K562 (cell line): ENCODE data around the gene GALNT18. TPM values are rescaled to one million over a fixed set of nuclear protein-coding genes. Genes with fewer than 3 reads are reported as not detected.

Experiments used
- ATAC-seq: fragments of 200-7000 bp; cut with Tn5 transposase; 3 replicates; pipeline ENCODE4 v1.9.1; 2020; ENCODE audit warnings: moderate library complexity
- BruUV-seq: library from RNA; stranded (reverse); fragments of 400-500 nt; replicated peaks from 2 replicates; lab custom pipeline; 2021; lab: Mats Ljungman, UMichigan
- CTCF ChIA-PET: fragments of 300-600 bp; formaldehyde crosslinking; extraction: SDS; loops from one replicate; lab custom pipeline; 2021; ENCODE audit warnings: low intra/inter-chr PET ratio; lab: Yijun Ruan, JAX
- POLR2A ChIA-PET: fragments of 300-600, 350-650 bp; sonication (Branson Sonifier 250); formaldehyde crosslinking; extraction: SDS; loops from one replicate; lab custom pipeline; 2021; ENCODE audit warnings: antibody characterized with exemption, inconsistent platforms; lab: Yijun Ruan, JAX
- DNase-seq, 4 experiments: peaks; one replicate each; pipeline versions ENCODE4 v3.0.0 to v3.0.0-alpha.2; 2011 to 2018; ENCODE audit warnings: low spot score in 3 of 4, mixed read lengths in 3 of 4; ENCODE audit errors: extremely low read depth in 1 of 4
- FAIRE-seq: peaks from 2 replicates; lab custom pipeline; 2011; peaks lifted over from hg19 to GRCh38; lab: Jason Lieb, UNC
- H2AFZ ChIP-seq: 2 replicates; pipeline ENCODE4 v1.6.0; 2011; ENCODE audit warnings: low read depth, low read length, control low read depth, inconsistent platforms
- H3K27ac ChIP-seq: fragments of 200-600 bp; 3 replicates; pipeline ENCODE4 v1.8.0; 2011; ENCODE audit warnings: low read depth, mild to moderate bottlenecking, control low read depth, inconsistent platforms, low read length, moderate library complexity, mixed read lengths; ENCODE audit errors: extremely low read depth
- H3K27me3 ChIP-seq, 2 experiments: fragments of 300-600 bp in 1 of 2; 2 replicates in 1 of 2; 3 replicates in 1 of 2; pipeline versions ENCODE4 v1.6.0 to v1.8.0; 2011; ENCODE audit warnings: inconsistent platforms in 2 of 2, low read length in 2 of 2, mild to moderate bottlenecking in 1 of 2, mixed read lengths in 1 of 2, moderate library complexity in 1 of 2; ENCODE audit not compliant: control insufficient read depth in 2 of 2, insufficient read depth in 2 of 2
- H3K36me3 ChIP-seq: fragments of 300-600 bp; 3 replicates; pipeline ENCODE4 v1.8.0; 2011; ENCODE audit warnings: mild to moderate bottlenecking, low read length, inconsistent platforms; ENCODE audit not compliant: control insufficient read depth, insufficient read depth
- H3K4me1 ChIP-seq, 2 experiments: fragments of 200-600 bp in 1 of 2; replicated peaks in 1 of 2; 2 replicates in 1 of 2; 3 replicates in 1 of 2; pipeline versions ENCODE4 v1.5.1 to v1.8.0; 2011; ENCODE audit warnings: inconsistent platforms in 2 of 2, low read length in 2 of 2, mild to moderate bottlenecking in 1 of 2, mixed read lengths in 1 of 2, moderate library complexity in 1 of 2; ENCODE audit not compliant: control insufficient read depth in 2 of 2, insufficient read depth in 2 of 2
- H3K4me2 ChIP-seq: 2 replicates; pipeline ENCODE4 v1.6.1; 2011; ENCODE audit warnings: low read length, control low read depth, inconsistent platforms, mixed read lengths; ENCODE audit not compliant: insufficient read depth
- H3K4me3 ChIP-seq: fragments of 200-600 bp; sonication (generic), shearing (Covaris generic); 2 replicates; pipeline ENCODE4 v1.5.1; 2016; ENCODE audit warnings: control low read depth, inconsistent platforms
- H3K79me2 ChIP-seq: fragments of 200-600 bp; 3 replicates; pipeline ENCODE4 v1.8.0; 2011; ENCODE audit warnings: low read length, inconsistent platforms; ENCODE audit not compliant: control insufficient read depth, insufficient read depth
- H3K9ac ChIP-seq, 2 experiments: 2 replicates each; pipeline versions ENCODE4 v1.6.0 to v1.6.1; 2011; ENCODE audit warnings: low read depth in 2 of 2, low read length in 2 of 2, control low read depth in 1 of 2, inconsistent platforms in 1 of 2, mild to moderate bottlenecking in 1 of 2, mixed read lengths in 1 of 2; ENCODE audit not compliant: insufficient read depth in 1 of 2
- H3K9me1 ChIP-seq: one replicate; pipeline ENCODE4 v1.6.0; 2011; ENCODE audit warnings: inconsistent platforms, mild to moderate bottlenecking, low read length, moderate library complexity; ENCODE audit not compliant: control insufficient read depth, insufficient read depth
- H3K9me3 ChIP-seq: replicated peaks from 2 replicates; pipeline ENCODE4 v1.5.1; 2011; ENCODE audit warnings: low read depth, low read length, inconsistent platforms; ENCODE audit not compliant: control insufficient read depth, insufficient read depth
- H4K20me1 ChIP-seq: replicated peaks from 2 replicates; pipeline ENCODE4 v1.6.1; 2011; ENCODE audit warnings: low read length, inconsistent platforms, mixed read lengths; ENCODE audit not compliant: control insufficient read depth, insufficient read depth
- ARID2 ChIP-seq: fragments of 450-650 bp; IDR thresholded peaks from 2 replicates; pipeline ENCODE4 v1.6.1; 2017; ENCODE audit warnings: antibody characterized with exemption, mild to moderate bottlenecking
- ATF6 ChIP-seq: sonication (generic); formaldehyde crosslinking; IDR thresholded peaks from 2 replicates; pipeline ENCODE4 v1.4.0; 2020; ENCODE audit warnings: mild to moderate bottlenecking, missing genetic modification reagents
- CBX5 ChIP-seq: IDR thresholded peaks from 2 replicates; pipeline ENCODE4 v1.6.1; 2014; ENCODE audit warnings: low read depth, borderline replicate concordance
- EHMT2 ChIP-seq: fragments of 450-650 bp; IDR thresholded peaks from 2 replicates; pipeline ENCODE4 v1.6.1; 2018; ENCODE audit warnings: antibody characterized with exemption
- FUS ChIP-seq: fragments of 200-400 bp; formaldehyde crosslinking; optimal IDR thresholded peaks from 2 replicates; pipeline ENCODE3; 2017; ENCODE audit warnings: low read depth, low read length
- GTF3C2 ChIP-seq: IDR thresholded peaks from 3 replicates; pipeline ENCODE4 v1.6.1; 2011; ENCODE audit warnings: borderline replicate concordance, mild to moderate bottlenecking, moderate library complexity; ENCODE audit not compliant: insufficient read length; ENCODE audit errors: extremely low read depth
- KDM5B ChIP-seq: fragments of 200-600 bp; sonication (generic); IDR thresholded peaks from 2 replicates; pipeline ENCODE4 v1.6.1; 2012; ENCODE audit warnings: low read depth, mild to moderate bottlenecking, moderate library complexity, low read length, control low read depth, inconsistent platforms; ENCODE audit not compliant: insufficient replicate concordance
- MAX ChIP-seq: sonication (generic); formaldehyde crosslinking; IDR thresholded peaks from 2 replicates; pipeline ENCODE4 v1.9.0; 2022; ENCODE audit warnings: mild to moderate bottlenecking, missing genetic modification reagents
- MNT ChIP-seq, 2 experiments: fragments of 450-650 bp; conservative IDR thresholded peaks; 2 replicates each; pipeline ENCODE4 v1.6.1; 2017; ENCODE audit warnings: mild to moderate bottlenecking in 2 of 2, moderate library complexity in 2 of 2
- PYGO2 ChIP-seq: fragments of 450-650 bp; IDR thresholded peaks from 2 replicates; pipeline ENCODE4 v1.6.1; 2016; ENCODE audit warnings: mild to moderate bottlenecking, missing genetic modification characterization, moderate library complexity, missing compliant biosample characterization
- SREBF2 ChIP-seq: sonication (generic); formaldehyde crosslinking; IDR thresholded peaks from 2 replicates; pipeline ENCODE4 v1.4.0; 2020; ENCODE audit warnings: mild to moderate bottlenecking, missing genetic modification reagents
- SRSF7 ChIP-seq: fragments of 200-400 bp; formaldehyde crosslinking; optimal IDR thresholded peaks from 2 replicates; pipeline ENCODE3; 2017; ENCODE audit warnings: mild to moderate bottlenecking, low read depth, low read length
- SUPT5H ChIP-seq: fragments of 450-650 bp; IDR thresholded peaks from 2 replicates; pipeline ENCODE4 v1.6.1; 2016
- ZNF212 ChIP-seq: fragments of 450-650 bp; formaldehyde crosslinking; IDR thresholded peaks from 2 replicates; pipeline ENCODE4 v1.4.0; 2020; ENCODE audit warnings: mild to moderate bottlenecking
- ZNF253 ChIP-seq: fragments of 250-450 bp; sonication (Bioruptor Pico); conservative IDR thresholded peaks from 2 replicates; pipeline ENCODE4 v1.6.1; 2021; ENCODE audit warnings: mild to moderate bottlenecking
- ZNF445 ChIP-seq: fragments of 250-450 bp; sonication (Bioruptor Pico); IDR thresholded peaks from 2 replicates; pipeline ENCODE4 v1.4.0; 2020; ENCODE audit warnings: low read depth, mild to moderate bottlenecking, moderate library complexity
- WGBS: fragments of 100-300 bp; shearing (Covaris generic); methylation state at CpG from one replicate; pipeline ENCODE4 v1.1.6; 2016; ENCODE audit warnings: low coverage, mixed read lengths; ENCODE audit not compliant: insufficient coverage; ENCODE audit errors: missing lambda C conversion rate; 5-methylcytosine and 5-hydroxymethylcytosine counted together
- in situ Hi-C: fragments of 300-500 bp; cut with MboI; formaldehyde crosslinking; loops from 4 replicates; pipeline ENCODE4 v1.15.0; 2018; ENCODE audit warnings: inconsistent platforms, mixed read lengths
- intact Hi-C: fragments of 100-400 bp; cut with micrococcal nuclease; formaldehyde crosslinking; loops from 2 replicates; pipeline ENCODE4 v1.14.2; 2022
- polyA plus RNA-seq, 8 experiments: library from polyadenylated mRNA; depleted of rRNA in 4 of 8; stranded (reverse) in 5 of 8; unstranded in 3 of 8; fragments of >200 nt; fragmentation: Nextera tagmentation in 2 of 8; fragmentation: Illumina TruSeq in 1 of 8; extraction: Ambion mirVana in 2 of 8; extraction: Trizol in 1 of 8; gene quantifications; 2 replicates each; pipeline versions ENCODE4 v1.2.1 to v1.2.3, GENCODE V29; 2011 to 2014; ENCODE audit warnings: inconsistent platforms in 1 of 8, missing spikeins in 1 of 8
- total RNA-seq, 7 experiments: library from RNA; depleted of rRNA in 6 of 7; stranded (reverse); fragments of >200 nt in 6 of 7; fragmentation: Illumina TruSeq in 2 of 7; extraction: Trizol in 2 of 7; gene quantifications; 2 replicates each; pipeline versions ENCODE4 v1.2.1 to v1.2.3, GENCODE V29; 2011 to 2021; ENCODE audit warnings: low replicate concordance in 1 of 7

Gene GALNT18
- total and polyA plus RNA-seq, 9 of the 15 experiments (the other 6 are each of a cell fraction or from before 2014, with no cell fraction given), result not detected

- no peak for TF ChIP-seq KDM5B
- TF ChIP-seq MAX, result no peak
- no peak for TF ChIP-seq ARID2
- no peak for TF ChIP-seq MNT (conservative IDR thresholded peaks at IDR 0.05)
Measured at GRCh38 chr11:11471201-11471600, 150.6 kb downstream of the GALNT18 start (continued).

GRCh38 chr11:11468954-11469353 lies 152.9 kb downstream of the GALNT18 start:
- CTCF ChIA-PET, result no interaction called here
- Histone ChIP-seq H3K9me1 (no peaks in the 10 kb centered on the region), H3K9me3 (no peaks in the 10 kb centered on the region), H3K4me2 (no peak overlapping the region), H3K36me3 (no peaks in the 10 kb centered on the region), H4K20me1 (peaks cover 6% of the 10 kb centered on the region; the same call in 1 of the 2 replicates), H3K4me1 (no peaks in the 10 kb centered on the region), H3K4me3 (no peak overlapping the region), H3K27ac (no peak overlapping the region), H2AFZ (no peak overlapping the region), H3K9ac (no peak overlapping the region), H3K27me3 (peaks cover 0 to 22% of the 10 kb centered on the region in 2 experiments; a peak in 1 of 5 replicates), H3K79me2 (no peaks in the 10 kb centered on the region)
- DNase-seq (no peak), ATAC-seq (no peak), FAIRE-seq (no peak)
- WGBS, result 0% methylated on average over 6 of the region's 6 CpGs
- in situ Hi-C loops (no loop called here), intact Hi-C loops (no loop called here)
- POLR2A ChIA-PET, result no interaction called here
- BruUV-seq, result no TSS peak
- TF ChIP-seq ZNF253 (CRISPR knock-in tag) (no peak), FUS (no peak), PYGO2 (no peak), EHMT2 (no peak), ATF6 (CRISPR knock-in tag) (no peak), SRSF7 (no peak), CBX5 (no peak), GTF3C2 (no peak), ZNF445 (CRISPR knock-in tag) (no peak), SREBF2 (CRISPR knock-in tag) (no peak), SUPT5H (no peak), ZNF212 (CRISPR knock-in tag) (no peak)
